WERI-Rb-1 (cell line): ENCODE measurements around the gene E2F3.
"Not testable (repeated sequence)": the region's sequence is repeated elsewhere in the genome, so short reads cannot be mapped to it uniquely, and the experiment has no call there.

Source experiments
- DNase-seq: peaks from one replicate; pipeline ENCODE4 v3.0.0-alpha.2; 2020
- H3K27ac ChIP-seq: fragments of 250-450 bp; sonication (Bioruptor Pico); 2 replicates; pipeline ENCODE4 v1.5.1; 2020; ENCODE audit warnings: mild to moderate bottlenecking, moderate library complexity
- H3K27me3 ChIP-seq: fragments of 250-450 bp; sonication (Bioruptor Pico); 2 replicates; pipeline ENCODE4 v1.5.1; 2021; ENCODE audit warnings: mild to moderate bottlenecking, low read depth, moderate library complexity; ENCODE audit not compliant: insufficient read depth, severe bottlenecking
- H3K36me3 ChIP-seq: fragments of 250-450 bp; sonication (Bioruptor Pico); 2 replicates; pipeline ENCODE4 v1.5.1; 2020; ENCODE audit warnings: mild to moderate bottlenecking, moderate library complexity
- H3K4me3 ChIP-seq: 2 replicates; pipeline ENCODE4 v1.5.1; 2011; ENCODE audit warnings: low read depth, mild to moderate bottlenecking, control low read depth, low read length
- H3K9me3 ChIP-seq: fragments of 250-450 bp; sonication (Bioruptor Pico); 2 replicates; pipeline ENCODE4 v1.5.1; 2021; ENCODE audit warnings: mild to moderate bottlenecking, moderate library complexity; ENCODE audit not compliant: severe bottlenecking
- TF ChIP-seq, protein P1 (sequence below): IDR thresholded peaks from 2 replicates; pipeline ENCODE4 v1.5.1; 2011; ENCODE audit warnings: low read depth, mild to moderate bottlenecking, control low read depth, inconsistent platforms, low read length

The E2F3 gene

DNA sequence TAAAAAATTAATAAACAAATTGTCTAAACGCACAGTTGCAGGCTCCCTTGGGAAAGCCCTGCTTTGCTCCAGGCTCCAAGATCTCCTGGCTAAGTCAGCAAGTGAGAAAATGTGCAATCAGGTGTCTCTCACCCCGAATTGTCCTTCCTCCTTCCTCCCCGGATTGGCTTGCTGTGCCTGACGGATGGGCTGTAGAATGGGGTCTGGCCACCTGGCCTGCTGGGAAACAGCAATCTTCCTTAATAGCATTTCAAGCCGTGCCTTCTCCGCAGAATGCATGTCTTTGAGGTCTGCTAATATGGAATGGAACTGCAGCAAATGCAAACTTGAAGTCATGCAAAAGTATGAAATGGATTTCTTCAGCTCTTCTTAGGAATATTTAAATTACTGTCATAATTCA, 88.9 kb downstream of the E2F3 start:
- Histone ChIP-seq H3K36me3 (peaks cover 61% of the 10 kb centered on the region), H3K4me3 (no peak overlapping the region), H3K27ac (no peak overlapping the region), H3K27me3 (no peaks in the 10 kb centered on the region), H3K9me3 (no peaks in the 10 kb centered on the region)
- TF ChIP-seq, protein P1, sequence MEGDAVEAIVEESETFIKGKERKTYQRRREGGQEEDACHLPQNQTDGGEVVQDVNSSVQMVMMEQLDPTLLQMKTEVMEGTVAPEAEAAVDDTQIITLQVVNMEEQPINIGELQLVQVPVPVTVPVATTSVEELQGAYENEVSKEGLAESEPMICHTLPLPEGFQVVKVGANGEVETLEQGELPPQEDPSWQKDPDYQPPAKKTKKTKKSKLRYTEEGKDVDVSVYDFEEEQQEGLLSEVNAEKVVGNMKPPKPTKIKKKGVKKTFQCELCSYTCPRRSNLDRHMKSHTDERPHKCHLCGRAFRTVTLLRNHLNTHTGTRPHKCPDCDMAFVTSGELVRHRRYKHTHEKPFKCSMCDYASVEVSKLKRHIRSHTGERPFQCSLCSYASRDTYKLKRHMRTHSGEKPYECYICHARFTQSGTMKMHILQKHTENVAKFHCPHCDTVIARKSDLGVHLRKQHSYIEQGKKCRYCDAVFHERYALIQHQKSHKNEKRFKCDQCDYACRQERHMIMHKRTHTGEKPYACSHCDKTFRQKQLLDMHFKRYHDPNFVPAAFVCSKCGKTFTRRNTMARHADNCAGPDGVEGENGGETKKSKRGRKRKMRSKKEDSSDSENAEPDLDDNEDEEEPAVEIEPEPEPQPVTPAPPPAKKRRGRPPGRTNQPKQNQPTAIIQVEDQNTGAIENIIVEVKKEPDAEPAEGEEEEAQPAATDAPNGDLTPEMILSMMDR, result no peak
- DNase-seq, result no peak

DNA sequence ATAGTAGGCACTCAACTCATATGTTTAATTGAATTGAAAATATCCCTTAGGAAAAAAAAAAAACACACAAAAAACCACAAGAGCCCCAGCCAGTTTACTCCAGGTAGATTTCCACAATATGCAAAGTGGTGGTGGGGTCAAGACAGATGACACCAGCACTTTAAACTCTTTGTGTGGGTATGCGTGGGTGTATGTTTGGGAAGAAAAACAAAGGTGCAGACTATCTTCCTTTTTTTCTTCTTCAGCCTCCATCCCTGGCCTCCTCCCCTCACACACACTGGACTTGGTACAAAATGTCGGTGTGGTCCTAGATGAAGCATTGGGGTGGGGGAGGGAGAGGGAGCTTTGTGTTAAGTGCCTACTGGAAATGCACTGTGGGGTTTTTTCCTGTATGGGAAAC, 90.4 kb downstream of the E2F3 start:
- TF ChIP-seq, protein P1, result no peak
- H3K27ac ChIP-seq, result no peak overlapping the region

DNA sequence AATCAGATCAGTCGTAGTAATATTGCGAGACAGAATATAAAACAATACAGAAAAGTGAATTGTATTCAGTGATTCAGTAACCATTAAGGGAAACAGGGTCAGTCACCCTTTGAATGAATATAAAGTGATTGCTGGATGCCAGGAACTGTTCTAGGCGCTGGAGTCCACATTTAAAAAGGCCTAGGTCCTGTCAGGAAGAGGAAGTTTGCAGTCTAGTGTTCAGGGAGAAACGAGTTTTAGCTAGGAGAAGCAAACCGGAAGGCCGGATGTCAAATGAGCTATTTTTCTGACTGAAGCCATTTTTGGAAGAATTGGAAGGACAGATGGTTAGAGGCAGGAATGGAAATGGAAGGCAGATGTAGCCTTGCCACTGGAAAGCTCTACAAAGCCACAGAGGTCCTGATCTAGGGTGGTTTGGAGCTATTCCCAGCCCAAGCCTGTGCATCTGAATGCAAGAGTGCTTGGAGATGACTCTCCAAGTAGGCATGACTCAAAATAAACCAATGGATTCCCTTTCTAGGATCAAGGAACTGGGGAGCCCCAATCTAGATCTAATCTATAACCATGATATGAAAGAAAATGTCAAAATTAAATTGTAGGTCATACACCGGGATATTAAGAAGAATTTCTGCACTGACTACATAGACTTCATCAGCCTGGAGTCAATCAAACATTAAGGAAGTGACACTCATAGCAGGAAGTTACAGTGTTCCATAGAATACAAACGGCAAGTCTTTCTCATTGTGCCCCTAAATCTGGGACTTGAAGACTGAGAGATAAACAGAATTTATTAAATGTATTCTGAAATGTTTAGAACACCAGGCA, 95.7 kb downstream of the E2F3 start:
- no peaks in the 10 kb centered on the region for H3K9me3 ChIP-seq
- H3K36me3 ChIP-seq, result peaks cover 3% of the 10 kb centered on the region
- no peaks in the 10 kb centered on the region for H3K27me3 ChIP-seq
- no peak overlapping the region for H3K27ac ChIP-seq
- DNase-seq, result no peak
- no peak overlapping the region for H3K4me3 ChIP-seq
- TF ChIP-seq, protein P1, result no peak

More for the DNA sequence above, 90.4 kb downstream of the E2F3 start:
- Histone ChIP-seq H3K27me3 (no peaks in the 10 kb centered on the region), H3K4me3 (no peak overlapping the region), H3K9me3 (no peaks in the 10 kb centered on the region), H3K36me3 (peaks cover 45% of the 10 kb centered on the region)
- DNase-seq, result no peak

DNA sequence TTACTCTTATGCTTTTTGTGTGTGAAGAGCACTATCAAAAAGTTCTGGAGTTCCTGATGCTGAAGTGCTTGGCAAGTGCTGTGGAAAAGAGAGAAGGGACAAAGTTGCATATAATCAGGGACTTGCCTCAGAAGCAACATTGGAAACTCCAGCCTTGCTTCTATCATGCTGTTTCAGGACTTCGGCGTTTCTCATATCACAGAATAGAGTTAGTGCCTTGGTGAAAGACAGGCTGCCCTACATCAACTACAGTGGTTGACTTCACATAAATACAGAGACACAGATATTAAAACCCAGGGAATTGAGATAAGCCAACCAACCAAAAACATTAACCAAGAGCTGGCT, 96.3 kb downstream of the E2F3 start:
- no peak overlapping the region for H3K27ac ChIP-seq

DNA sequence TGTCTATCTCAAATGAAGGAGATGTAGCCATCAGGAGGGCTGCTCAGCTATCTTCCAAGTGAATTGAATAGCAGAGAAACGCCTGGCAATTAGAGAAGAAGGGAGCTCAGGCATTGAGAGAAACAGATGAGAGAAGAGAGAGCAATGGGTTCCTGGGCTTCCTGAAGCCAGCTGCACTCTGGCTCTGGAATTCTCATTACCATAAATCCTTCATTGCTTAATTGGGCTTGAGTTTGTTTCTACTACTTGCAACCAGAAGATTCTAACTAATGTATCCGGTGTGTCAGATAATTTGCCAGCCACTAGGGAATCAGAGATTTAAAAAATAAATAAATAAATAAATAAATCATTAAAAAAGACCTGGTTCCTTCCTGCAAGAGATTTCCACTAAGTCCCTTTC, 107.5 kb downstream of the E2F3 start:
- Histone ChIP-seq H3K27ac (no peak overlapping the region), H3K36me3 (no peaks in the 10 kb centered on the region), H3K4me3 (no peak overlapping the region), H3K27me3 (no peaks in the 10 kb centered on the region), H3K9me3 (no peaks in the 10 kb centered on the region)
- TF ChIP-seq, protein P1, result no peak
- no peak for DNase-seq

More for the DNA sequence above, 96.3 kb downstream of the E2F3 start:
- H3K36me3 ChIP-seq, result no peaks in the 10 kb centered on the region; the same call in 1 of the 2 replicates
- H3K4me3 ChIP-seq, result no peak overlapping the region
- no peaks in the 10 kb centered on the region for H3K27me3 ChIP-seq
- TF ChIP-seq, protein P1, result no peak
- DNase-seq, result no peak
- H3K9me3 ChIP-seq, result no peaks in the 10 kb centered on the region

DNA sequence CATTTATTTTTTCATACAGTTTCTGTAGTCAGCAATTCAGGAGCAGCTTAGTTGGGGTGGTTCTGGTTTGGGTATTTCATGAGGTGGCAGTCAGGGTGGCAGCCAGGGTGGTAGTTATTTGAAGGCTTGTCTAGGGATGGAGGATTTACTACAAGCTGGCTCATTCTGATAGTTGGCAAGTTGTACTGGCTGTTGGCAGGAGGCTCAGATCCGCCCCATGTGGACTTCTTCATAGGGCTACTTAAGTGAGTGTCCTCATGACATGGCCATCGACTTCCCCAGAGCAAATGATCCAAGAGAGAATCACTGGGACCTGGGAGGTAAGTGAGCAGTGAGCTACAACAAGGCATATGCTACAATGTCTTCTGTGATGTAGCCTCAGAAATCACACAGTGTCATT, 110.2 kb downstream of the E2F3 start:
- TF ChIP-seq, protein P1, result no peak

DNA sequence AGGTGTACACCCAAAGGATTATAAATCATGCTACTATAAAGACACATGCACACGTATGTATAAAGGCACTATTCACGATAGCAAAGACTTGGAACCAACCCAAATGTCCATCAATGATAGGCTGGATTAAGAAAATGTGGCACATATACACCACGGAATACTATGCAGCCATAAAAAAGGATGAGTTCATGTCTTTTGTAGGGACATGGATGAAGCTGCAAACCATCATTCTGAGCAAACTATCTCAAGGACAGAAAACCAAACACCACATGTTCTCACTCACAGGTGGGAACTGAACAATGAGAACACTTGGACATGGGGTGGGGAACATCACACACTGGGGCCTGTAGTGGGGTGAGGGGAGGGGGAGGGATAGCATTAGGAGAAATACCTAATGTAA, 123.5 kb downstream of the E2F3 start:
- not testable (repeated sequence) for H3K9me3 ChIP-seq

More for the DNA sequence above, 110.2 kb downstream of the E2F3 start:
- H3K9me3 ChIP-seq, result no peaks in the 10 kb centered on the region
- H3K27me3 ChIP-seq, result no peaks in the 10 kb centered on the region
- H3K27ac ChIP-seq, result no peak overlapping the region
- no peak overlapping the region for H3K4me3 ChIP-seq
- H3K36me3 ChIP-seq, result no peaks in the 10 kb centered on the region
- no peak for DNase-seq

More for the DNA sequence above, 123.5 kb downstream of the E2F3 start:
- H3K27me3 ChIP-seq, H3K4me3 ChIP-seq, DNase-seq, H3K27ac ChIP-seq, H3K36me3 ChIP-seq: not testable (repeated sequence)
